Type B pancreatic cell (in vitro differentiated cells): ENCODE measurements around the gene YAF2. TPM values are rescaled to one million over a fixed set of nuclear protein-coding genes. Genes with fewer than 3 reads are reported as not detected.
A peak's percentile ranks its signal among the peaks of the same experiment; 100 is the strongest.
"Not testable (repeated sequence)": the region's sequence is repeated elsewhere in the genome, so short reads cannot be mapped to it uniquely, and the experiment has no call there.

ENCODE experiments used
- DNase-seq: peaks from one replicate; pipeline ENCODE4 v3.0.0; 2021; ENCODE audit warnings: mixed read lengths; ENCODE audit not compliant: unreplicated experiment; ENCODE audit errors: extremely low spot score
- H3K27ac Mint-ChIP-seq: 2 replicates; pipeline ENCODE4 v1.8.0; 2021; ENCODE audit warnings: mild to moderate bottlenecking, mixed read lengths
- H3K27me3 Mint-ChIP-seq: 2 replicates; pipeline ENCODE4 v1.8.0; 2021; ENCODE audit warnings: mixed read lengths
- H3K36me3 Mint-ChIP-seq: 2 replicates; pipeline ENCODE4 v1.8.0; 2021; ENCODE audit warnings: mixed read lengths
- H3K4me1 Mint-ChIP-seq: one replicate; pipeline ENCODE4 v1.8.0; 2021; ENCODE audit warnings: mixed read lengths; ENCODE audit not compliant: unreplicated experiment
- H3K4me3 Mint-ChIP-seq: 2 replicates; pipeline ENCODE4 v1.8.0; 2021; ENCODE audit warnings: mild to moderate bottlenecking, mixed read lengths
- H3K9me3 Mint-ChIP-seq: 2 replicates; pipeline ENCODE4 v1.8.0; 2021; ENCODE audit warnings: mixed read lengths
- total RNA-seq: library from RNA; stranded (reverse); gene quantifications from 2 replicates; pipeline ENCODE4 v1.2.1, GENCODE V29; 2021; ENCODE audit warnings: low replicate concordance
- TF ChIP-seq, protein P1 (sequence below): fragments of 200-600 bp; sonication (generic); conservative IDR thresholded peaks from 2 replicates; pipeline ENCODE4 v1.5.0; 2021; ENCODE audit warnings: antibody characterized with exemption, mild to moderate bottlenecking

Gene YAF2
- total RNA-seq, 1 donor from 2014 or later, result 22.9 TPM

- H3K4me1 Mint-ChIP-seq, result no peaks in the 10 kb centered on the region
- H3K36me3 Mint-ChIP-seq, result no peaks in the 10 kb centered on the region
- DNase-seq, result no peak
- peaks cover 11% of the 10 kb centered on the region for H3K27me3 Mint-ChIP-seq
- no peaks in the 10 kb centered on the region for H3K9me3 Mint-ChIP-seq
- TF ChIP-seq, protein P1, sequence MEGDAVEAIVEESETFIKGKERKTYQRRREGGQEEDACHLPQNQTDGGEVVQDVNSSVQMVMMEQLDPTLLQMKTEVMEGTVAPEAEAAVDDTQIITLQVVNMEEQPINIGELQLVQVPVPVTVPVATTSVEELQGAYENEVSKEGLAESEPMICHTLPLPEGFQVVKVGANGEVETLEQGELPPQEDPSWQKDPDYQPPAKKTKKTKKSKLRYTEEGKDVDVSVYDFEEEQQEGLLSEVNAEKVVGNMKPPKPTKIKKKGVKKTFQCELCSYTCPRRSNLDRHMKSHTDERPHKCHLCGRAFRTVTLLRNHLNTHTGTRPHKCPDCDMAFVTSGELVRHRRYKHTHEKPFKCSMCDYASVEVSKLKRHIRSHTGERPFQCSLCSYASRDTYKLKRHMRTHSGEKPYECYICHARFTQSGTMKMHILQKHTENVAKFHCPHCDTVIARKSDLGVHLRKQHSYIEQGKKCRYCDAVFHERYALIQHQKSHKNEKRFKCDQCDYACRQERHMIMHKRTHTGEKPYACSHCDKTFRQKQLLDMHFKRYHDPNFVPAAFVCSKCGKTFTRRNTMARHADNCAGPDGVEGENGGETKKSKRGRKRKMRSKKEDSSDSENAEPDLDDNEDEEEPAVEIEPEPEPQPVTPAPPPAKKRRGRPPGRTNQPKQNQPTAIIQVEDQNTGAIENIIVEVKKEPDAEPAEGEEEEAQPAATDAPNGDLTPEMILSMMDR, result no peak
- no peak overlapping the region for H3K27ac Mint-ChIP-seq
- no peak overlapping the region for H3K4me3 Mint-ChIP-seq
Measured at GRCh38 chr12:42255221-42255865, 17.3 kb upstream of the YAF2 start.

DNA sequence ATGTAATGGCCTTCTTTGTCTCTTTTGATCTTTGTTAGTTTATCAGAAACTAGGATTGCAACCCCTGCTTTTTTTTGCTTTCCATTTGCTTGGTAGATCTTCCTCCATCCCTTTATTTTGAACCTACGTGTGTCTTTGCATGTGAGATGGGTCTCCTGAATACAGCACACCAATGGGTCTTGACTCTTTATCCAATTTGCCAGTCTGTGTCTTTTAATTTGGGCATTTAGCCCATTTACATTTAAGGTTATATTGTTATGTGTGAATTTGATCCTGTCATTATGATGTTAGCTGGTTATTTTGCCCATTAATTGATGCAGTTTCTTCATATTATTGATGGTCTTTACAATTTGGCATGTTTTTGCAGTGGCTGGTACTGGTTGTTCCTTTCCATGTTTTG lies 14.6 kb upstream of the YAF2 start:
- H3K27me3 Mint-ChIP-seq, result peaks cover 11% of the 10 kb centered on the region
- H3K4me3 Mint-ChIP-seq, H3K36me3 Mint-ChIP-seq, H3K9me3 Mint-ChIP-seq, H3K27ac Mint-ChIP-seq, H3K4me1 Mint-ChIP-seq, DNase-seq: not testable (repeated sequence)

GRCh38 chr12:42249033-42249432 lies 11.0 kb upstream of the YAF2 start:
- H3K36me3 Mint-ChIP-seq, H3K4me3 Mint-ChIP-seq, H3K27ac Mint-ChIP-seq, DNase-seq, H3K4me1 Mint-ChIP-seq, H3K9me3 Mint-ChIP-seq: not testable (repeated sequence)
- peaks cover 11% of the 10 kb centered on the region for H3K27me3 Mint-ChIP-seq

DNA sequence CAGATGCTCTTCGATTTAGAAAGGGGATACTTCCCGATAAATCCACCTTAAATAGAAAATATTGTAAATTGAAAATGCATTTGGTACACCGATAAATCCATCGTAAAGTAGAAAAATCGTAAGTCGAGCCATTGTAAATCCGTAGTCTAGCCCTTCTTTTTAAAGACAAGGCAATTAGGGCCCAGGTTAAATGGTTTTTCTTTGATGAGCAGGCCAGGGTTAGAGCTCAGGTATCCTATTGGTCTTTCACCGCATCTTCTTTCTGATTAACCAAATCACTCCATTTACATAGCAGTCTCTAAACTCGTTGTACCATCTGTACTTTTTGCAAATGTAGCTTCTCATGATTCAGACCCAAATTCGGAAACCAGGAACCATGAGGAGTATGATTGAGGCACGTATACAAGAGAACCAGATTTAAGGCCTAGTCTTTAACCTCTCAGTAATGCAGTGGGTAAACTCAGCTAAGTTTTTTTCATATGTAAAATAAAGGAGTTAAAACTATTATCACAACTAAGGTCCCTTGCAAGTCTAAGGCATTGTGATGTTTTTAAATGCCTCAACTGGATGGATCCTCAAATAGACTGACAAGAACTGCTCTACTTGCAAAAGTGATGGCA lies 2.2 kb upstream of the YAF2 start:
- Mint-ChIP-seq H3K9me3 (no peaks in the 10 kb centered on the region), H3K27me3 (no peaks in the 10 kb centered on the region), H3K4me1 (peaks cover 21% of the 10 kb centered on the region), H3K4me3 (peak overlapping the region; percentile 39), H3K36me3 (peaks cover 1% of the 10 kb centered on the region), H3K27ac (no peak overlapping the region)
- DNase-seq, result no peak
- TF ChIP-seq, protein P1, result no peak

DNA sequence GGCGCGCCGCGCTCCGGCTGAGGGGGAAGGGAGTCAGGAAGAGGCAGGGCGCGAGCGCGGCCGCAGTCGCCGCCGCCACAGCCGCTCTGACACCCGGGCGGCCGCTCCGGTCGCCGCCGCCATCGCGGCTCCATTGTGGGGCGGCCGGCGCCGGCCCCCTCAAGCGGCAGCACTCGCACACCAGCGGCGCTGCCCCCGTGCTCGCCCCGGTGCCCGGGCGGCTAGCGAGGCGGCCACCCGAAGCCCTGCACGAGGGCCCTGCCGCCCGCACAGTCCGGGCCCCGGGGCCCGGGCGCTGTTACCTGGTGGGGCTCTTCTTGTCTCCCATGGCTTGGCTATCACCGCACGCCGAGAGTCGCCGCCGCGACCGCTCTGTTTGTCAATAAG lies 202 bp downstream of the YAF2 start:
- H3K27me3 Mint-ChIP-seq, result no peaks in the 10 kb centered on the region
- no peak overlapping the region for H3K27ac Mint-ChIP-seq
- DNase-seq, result no peak
- no peaks in the 10 kb centered on the region for H3K9me3 Mint-ChIP-seq
- H3K4me3 Mint-ChIP-seq, result peak overlapping the region; percentile 84
- H3K4me1 Mint-ChIP-seq, result peaks cover 29% of the 10 kb centered on the region
- TF ChIP-seq, protein P1, result no peak
- H3K36me3 Mint-ChIP-seq, result peaks cover 9% of the 10 kb centered on the region

- Mint-ChIP-seq H3K9me3 (no peaks in the 10 kb centered on the region), H3K4me1 (peaks cover 32% of the 10 kb centered on the region), H3K36me3 (peaks cover 15% of the 10 kb centered on the region), H3K27me3 (no peaks in the 10 kb centered on the region), H3K4me3 (peak overlapping the region; percentile 95), H3K27ac (peak overlapping the region; percentile 91)
- TF ChIP-seq, protein P1, result peak; percentile 68
- DNase-seq, result peak; percentile 79
Measured at GRCh38 chr12:42237052-42237852, 796 bp downstream of the YAF2 start.
